HEK293 (cell line): ENCODE measurements around the gene KHDC1L.

ENCODE experiments used
- GFI1B ChIP-seq: fragments of 450-650 bp; formaldehyde crosslinking; IDR thresholded peaks from 2 replicates; pipeline ENCODE4 v1.5.1; 2016; ENCODE audit warnings: missing biosample characterization, missing genetic modification characterization
- SP3 ChIP-seq: fragments of 450-650 bp; formaldehyde crosslinking; IDR thresholded peaks from 2 replicates; pipeline ENCODE4 v1.5.1; 2016; ENCODE audit warnings: missing biosample characterization, missing genetic modification characterization
- ZBTB1 ChIP-seq: fragments of 450-650 bp; formaldehyde crosslinking; IDR thresholded peaks from 2 replicates; pipeline ENCODE4 v1.5.1; 2016; ENCODE audit warnings: missing biosample characterization, missing genetic modification characterization
- ZBTB8A ChIP-seq: fragments of 450-650 bp; formaldehyde crosslinking; IDR thresholded peaks from 2 replicates; pipeline ENCODE4 v1.5.1; 2016; ENCODE audit warnings: missing biosample characterization, missing genetic modification characterization
- ZFP37 ChIP-seq: fragments of 450-650 bp; formaldehyde crosslinking; IDR thresholded peaks from 2 replicates; pipeline ENCODE4 v1.5.1; 2016; ENCODE audit warnings: missing biosample characterization, missing genetic modification characterization
- ZNF10 ChIP-seq: fragments of 450-650 bp; formaldehyde crosslinking; IDR thresholded peaks from 2 replicates; pipeline ENCODE4 v1.5.1; 2017; ENCODE audit warnings: missing biosample characterization, missing genetic modification characterization
- ZNF140 ChIP-seq: fragments of 450-650 bp; formaldehyde crosslinking; IDR thresholded peaks from 2 replicates; pipeline ENCODE4 v1.5.1; 2016; ENCODE audit warnings: missing biosample characterization, missing genetic modification characterization
- ZNF16 ChIP-seq: fragments of 450-650 bp; formaldehyde crosslinking; IDR thresholded peaks from 2 replicates; pipeline ENCODE4 v1.5.1; 2016; ENCODE audit warnings: low read depth, missing biosample characterization, missing genetic modification characterization
- ZNF202 ChIP-seq: fragments of 450-650 bp; formaldehyde crosslinking; IDR thresholded peaks from 2 replicates; pipeline ENCODE4 v1.5.1; 2016; ENCODE audit warnings: missing biosample characterization, missing genetic modification characterization, borderline replicate concordance
- ZNF223 ChIP-seq: fragments of 450-650 bp; formaldehyde crosslinking; IDR thresholded peaks from 2 replicates; pipeline ENCODE4 v1.5.1; 2016; ENCODE audit warnings: missing biosample characterization, missing genetic modification characterization
- ZNF292 ChIP-seq: fragments of 450-650 bp; formaldehyde crosslinking; IDR thresholded peaks from 2 replicates; pipeline ENCODE4 v1.5.1; 2016; ENCODE audit warnings: low read depth, missing biosample characterization, missing genetic modification characterization, borderline replicate concordance
- ZNF366 ChIP-seq: fragments of 450-650 bp; formaldehyde crosslinking; conservative IDR thresholded peaks from 2 replicates; pipeline ENCODE4 v1.5.1; 2016; ENCODE audit warnings: missing biosample characterization, missing genetic modification characterization
- ZNF394 ChIP-seq: fragments of 450-650 bp; formaldehyde crosslinking; IDR thresholded peaks from 2 replicates; pipeline ENCODE4 v1.5.1; 2016; ENCODE audit warnings: missing biosample characterization, missing genetic modification characterization, mild to moderate bottlenecking, moderate library complexity, borderline replicate concordance
- ZNF404 ChIP-seq: fragments of 450-650 bp; formaldehyde crosslinking; IDR thresholded peaks from 2 replicates; pipeline ENCODE4 v1.5.1; 2017; ENCODE audit warnings: missing biosample characterization, missing genetic modification characterization
- ZNF426 ChIP-seq: fragments of 450-650 bp; formaldehyde crosslinking; IDR thresholded peaks from 2 replicates; pipeline ENCODE4 v1.5.1; 2017; ENCODE audit warnings: missing biosample characterization, missing genetic modification characterization, mild to moderate bottlenecking, inconsistent platforms, moderate library complexity
- ZNF433 ChIP-seq: fragments of 450-650 bp; formaldehyde crosslinking; IDR thresholded peaks from 2 replicates; pipeline ENCODE4 v1.5.1; 2016; ENCODE audit warnings: missing biosample characterization, missing genetic modification characterization, low read depth
- ZNF501 ChIP-seq: fragments of 450-650 bp; formaldehyde crosslinking; IDR thresholded peaks from 2 replicates; pipeline ENCODE4 v1.5.1; 2016; ENCODE audit warnings: missing biosample characterization, missing genetic modification characterization
- ZNF510 ChIP-seq: fragments of 450-650 bp; formaldehyde crosslinking; IDR thresholded peaks from 2 replicates; pipeline ENCODE4 v1.5.1; 2018; ENCODE audit warnings: mild to moderate bottlenecking, missing genetic modification characterization, missing biosample characterization; ENCODE audit not compliant: insufficient replicate concordance
- ZNF529 ChIP-seq: fragments of 450-650 bp; formaldehyde crosslinking; IDR thresholded peaks from 2 replicates; pipeline ENCODE4 v1.5.1; 2017; ENCODE audit warnings: missing genetic modification characterization, missing biosample characterization; ENCODE audit not compliant: insufficient replicate concordance
- ZNF530 ChIP-seq: fragments of 450-650 bp; formaldehyde crosslinking; IDR thresholded peaks from 2 replicates; pipeline ENCODE4 v1.5.1; 2016; ENCODE audit warnings: low read depth, missing biosample characterization, missing genetic modification characterization
- ZNF555 ChIP-seq: fragments of 450-650 bp; formaldehyde crosslinking; conservative IDR thresholded peaks from 2 replicates; pipeline ENCODE4 v1.5.1; 2017; ENCODE audit warnings: missing biosample characterization, mild to moderate bottlenecking, missing genetic modification characterization, inconsistent platforms
- ZNF558 ChIP-seq: fragments of 450-650 bp; formaldehyde crosslinking; IDR thresholded peaks from 2 replicates; pipeline ENCODE4 v1.5.1; 2016; ENCODE audit warnings: missing biosample characterization, missing genetic modification characterization
- ZNF623 ChIP-seq: fragments of 450-650 bp; formaldehyde crosslinking; IDR thresholded peaks from 2 replicates; pipeline ENCODE4 v1.5.1; 2016; ENCODE audit warnings: missing biosample characterization, missing genetic modification characterization
- ZNF629 ChIP-seq: fragments of 450-650 bp; formaldehyde crosslinking; IDR thresholded peaks from 2 replicates; pipeline ENCODE4 v1.5.1; 2017; ENCODE audit warnings: missing biosample characterization, missing genetic modification characterization
- ZNF654 ChIP-seq: fragments of 450-650 bp; formaldehyde crosslinking; IDR thresholded peaks from 2 replicates; pipeline ENCODE4 v1.5.1; 2016; ENCODE audit warnings: low read depth, missing biosample characterization, missing genetic modification characterization
- ZNF664 ChIP-seq: fragments of 450-650 bp; formaldehyde crosslinking; IDR thresholded peaks from 2 replicates; pipeline ENCODE4 v1.5.1; 2016; ENCODE audit warnings: missing biosample characterization, missing genetic modification characterization
- ZXDB ChIP-seq: fragments of 450-650 bp; formaldehyde crosslinking; IDR thresholded peaks from 2 replicates; pipeline ENCODE4 v1.5.1; 2016; ENCODE audit warnings: missing biosample characterization, missing genetic modification characterization
- TF ChIP-seq, protein P1 (sequence below): fragments of 450-650 bp; formaldehyde crosslinking; IDR thresholded peaks from 2 replicates; pipeline ENCODE4 v1.5.1; 2016; ENCODE audit warnings: missing biosample characterization, missing genetic modification characterization
- TF ChIP-seq, protein P2 (sequence below): fragments of 450-650 bp; formaldehyde crosslinking; conservative IDR thresholded peaks from 2 replicates; pipeline ENCODE4 v1.5.1; 2016; ENCODE audit warnings: low read depth, missing biosample characterization, missing genetic modification characterization
- TF ChIP-seq, protein P3 (sequence below): fragments of 450-650 bp; formaldehyde crosslinking; IDR thresholded peaks from 2 replicates; pipeline ENCODE4 v1.5.1; 2016; ENCODE audit warnings: missing biosample characterization, missing genetic modification characterization
- TF ChIP-seq, protein P4 (sequence below): fragments of 450-650 bp; formaldehyde crosslinking; conservative IDR thresholded peaks from 2 replicates; pipeline ENCODE4 v1.5.1; 2016; ENCODE audit warnings: low read depth, missing biosample characterization, missing genetic modification characterization

The KHDC1L gene

DNA sequence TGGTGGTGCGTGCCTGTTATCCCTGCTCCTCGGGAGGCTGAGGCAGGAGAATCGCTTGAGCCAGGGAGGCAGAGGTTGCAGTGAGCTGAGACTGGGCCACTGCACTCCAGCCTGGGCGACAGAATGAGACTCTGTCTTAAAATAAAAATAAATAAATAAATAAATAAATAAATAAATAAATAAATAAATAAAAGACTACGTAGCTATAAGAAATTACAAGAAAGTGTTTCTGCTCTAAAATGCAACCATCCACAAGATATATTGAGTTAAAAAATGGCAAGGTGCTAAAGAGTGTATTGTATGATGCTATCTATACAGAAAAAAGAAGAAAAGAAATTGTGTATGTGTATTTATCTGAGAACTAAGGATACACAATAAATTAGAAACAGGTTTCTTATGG is 29.0 kb upstream of the KHDC1L start (continued):
- TF ChIP-seq ZNF529 (tag by site-specific recombination) (peak; percentile 84), ZNF555 (tag by site-specific recombination) (peak; percentile 97), ZNF426 (peak; percentile 98), ZNF292 (tag by site-specific recombination) (peak; percentile 57; the same call in 1 of the 2 replicates), ZNF654 (tag by site-specific recombination) (peak; percentile 38; the same call in 1 of the 2 replicates), ZNF664 (peak; percentile 42; the same call in 1 of the 2 replicates), ZNF394 (tag by site-specific recombination) (peak; percentile 98), ZNF202 (tag by site-specific recombination) (0 out of 2 replicates have a peak, but pooled peaks have one; percentile 42), ZNF623 (tag by site-specific recombination) (peak; percentile 82), GFI1B (peak; percentile 51; the same call in 1 of the 2 replicates), ZNF530 (tag by site-specific recombination) (0 out of 2 replicates have a peak, but pooled peaks have one; percentile 37), ZBTB8A (tag by site-specific recombination) (peak; percentile 84), ZNF16 (tag by site-specific recombination) (0 out of 2 replicates have a peak, but pooled peaks have one; percentile 23), SP3 (tag by site-specific recombination) (peak; percentile 16; the same call in 1 of the 2 replicates), ZNF140 (tag by site-specific recombination) (peak; percentile 90), ZNF501 (0 out of 2 replicates have a peak, but pooled peaks have one; percentile 58), ZNF629 (tag by site-specific recombination) (peak; percentile 69), ZNF510 (tag by site-specific recombination) (peak; percentile 72), ZNF558 (tag by site-specific recombination) (peak; percentile 81), ZFP37 (tag by site-specific recombination) (peak; percentile 70; the same call in 1 of the 2 replicates), ZNF10 (tag by site-specific recombination) (peak; percentile 30; the same call in 1 of the 2 replicates), ZNF223 (tag by site-specific recombination) (peak; percentile 62; the same call in 1 of the 2 replicates), ZNF433 (tag by site-specific recombination) (peak; percentile 77), ZXDB (peak; percentile 81), ZBTB1 (tag by site-specific recombination) (peak; percentile 60; the same call in 1 of the 2 replicates), ZNF404 (tag by site-specific recombination) (peak; percentile 81; the same call in 1 of the 2 replicates), ZNF366 (tag by site-specific recombination) (peak; percentile 44; the same call in 1 of the 2 replicates)
- TF ChIP-seq, protein P1, sequence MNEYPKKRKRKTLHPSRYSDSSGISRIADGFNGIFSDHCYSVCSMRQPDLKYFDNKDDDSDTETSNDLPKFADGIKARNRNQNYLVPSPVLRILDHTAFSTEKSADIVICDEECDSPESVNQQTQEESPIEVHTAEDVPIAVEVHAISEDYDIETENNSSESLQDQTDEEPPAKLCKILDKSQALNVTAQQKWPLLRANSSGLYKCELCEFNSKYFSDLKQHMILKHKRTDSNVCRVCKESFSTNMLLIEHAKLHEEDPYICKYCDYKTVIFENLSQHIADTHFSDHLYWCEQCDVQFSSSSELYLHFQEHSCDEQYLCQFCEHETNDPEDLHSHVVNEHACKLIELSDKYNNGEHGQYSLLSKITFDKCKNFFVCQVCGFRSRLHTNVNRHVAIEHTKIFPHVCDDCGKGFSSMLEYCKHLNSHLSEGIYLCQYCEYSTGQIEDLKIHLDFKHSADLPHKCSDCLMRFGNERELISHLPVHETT: peak; percentile 52; the same call in 1 of the 2 replicates
- TF ChIP-seq, protein P2, sequence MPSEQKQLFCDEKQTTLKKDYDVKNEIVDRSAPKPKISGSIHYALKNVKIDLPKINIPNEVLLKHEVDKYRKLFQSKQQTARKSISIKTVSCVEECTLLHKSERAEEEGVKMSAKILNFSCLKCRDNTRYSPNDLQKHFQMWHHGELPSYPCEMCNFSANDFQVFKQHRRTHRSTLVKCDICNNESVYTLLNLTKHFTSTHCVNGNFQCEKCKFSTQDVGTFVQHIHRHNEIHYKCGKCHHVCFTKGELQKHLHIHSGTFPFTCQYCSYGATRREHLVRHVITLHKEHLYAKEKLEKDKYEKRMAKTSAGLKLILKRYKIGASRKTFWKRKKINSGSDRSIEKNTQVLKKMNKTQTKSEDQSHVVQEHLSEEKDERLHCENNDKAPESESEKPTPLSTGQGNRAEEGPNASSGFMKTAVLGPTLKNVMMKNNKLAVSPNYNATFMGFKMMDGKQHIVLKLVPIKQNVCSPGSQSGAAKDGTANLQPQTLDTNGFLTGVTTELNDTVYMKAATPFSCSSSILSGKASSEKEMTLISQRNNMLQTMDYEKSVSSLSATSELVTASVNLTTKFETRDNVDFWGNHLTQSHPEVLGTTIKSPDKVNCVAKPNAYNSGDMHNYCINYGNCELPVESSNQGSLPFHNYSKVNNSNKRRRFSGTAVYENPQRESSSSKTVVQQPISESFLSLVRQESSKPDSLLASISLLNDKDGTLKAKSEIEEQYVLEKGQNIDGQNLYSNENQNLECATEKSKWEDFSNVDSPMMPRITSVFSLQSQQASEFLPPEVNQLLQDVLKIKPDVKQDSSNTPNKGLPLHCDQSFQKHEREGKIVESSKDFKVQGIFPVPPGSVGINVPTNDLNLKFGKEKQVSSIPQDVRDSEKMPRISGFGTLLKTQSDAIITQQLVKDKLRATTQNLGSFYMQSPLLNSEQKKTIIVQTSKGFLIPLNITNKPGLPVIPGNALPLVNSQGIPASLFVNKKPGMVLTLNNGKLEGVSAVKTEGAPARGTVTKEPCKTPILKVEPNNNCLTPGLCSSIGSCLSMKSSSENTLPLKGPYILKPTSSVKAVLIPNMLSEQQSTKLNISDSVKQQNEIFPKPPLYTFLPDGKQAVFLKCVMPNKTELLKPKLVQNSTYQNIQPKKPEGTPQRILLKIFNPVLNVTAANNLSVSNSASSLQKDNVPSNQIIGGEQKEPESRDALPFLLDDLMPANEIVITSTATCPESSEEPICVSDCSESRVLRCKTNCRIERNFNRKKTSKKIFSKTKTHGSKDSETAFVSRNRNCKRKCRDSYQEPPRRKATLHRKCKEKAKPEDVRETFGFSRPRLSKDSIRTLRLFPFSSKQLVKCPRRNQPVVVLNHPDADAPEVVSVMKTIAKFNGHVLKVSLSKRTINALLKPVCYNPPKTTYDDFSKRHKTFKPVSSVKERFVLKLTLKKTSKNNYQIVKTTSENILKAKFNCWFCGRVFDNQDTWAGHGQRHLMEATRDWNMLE (tag by site-specific recombination): peak; percentile 93
- TF ChIP-seq, protein P3, sequence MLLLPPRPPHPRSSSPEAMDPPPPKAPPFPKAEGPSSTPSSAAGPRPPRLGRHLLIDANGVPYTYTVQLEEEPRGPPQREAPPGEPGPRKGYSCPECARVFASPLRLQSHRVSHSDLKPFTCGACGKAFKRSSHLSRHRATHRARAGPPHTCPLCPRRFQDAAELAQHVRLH (tag by site-specific recombination): 0 out of 2 replicates have a peak, but pooled peaks have one; percentile 38
- TF ChIP-seq, protein P4, sequence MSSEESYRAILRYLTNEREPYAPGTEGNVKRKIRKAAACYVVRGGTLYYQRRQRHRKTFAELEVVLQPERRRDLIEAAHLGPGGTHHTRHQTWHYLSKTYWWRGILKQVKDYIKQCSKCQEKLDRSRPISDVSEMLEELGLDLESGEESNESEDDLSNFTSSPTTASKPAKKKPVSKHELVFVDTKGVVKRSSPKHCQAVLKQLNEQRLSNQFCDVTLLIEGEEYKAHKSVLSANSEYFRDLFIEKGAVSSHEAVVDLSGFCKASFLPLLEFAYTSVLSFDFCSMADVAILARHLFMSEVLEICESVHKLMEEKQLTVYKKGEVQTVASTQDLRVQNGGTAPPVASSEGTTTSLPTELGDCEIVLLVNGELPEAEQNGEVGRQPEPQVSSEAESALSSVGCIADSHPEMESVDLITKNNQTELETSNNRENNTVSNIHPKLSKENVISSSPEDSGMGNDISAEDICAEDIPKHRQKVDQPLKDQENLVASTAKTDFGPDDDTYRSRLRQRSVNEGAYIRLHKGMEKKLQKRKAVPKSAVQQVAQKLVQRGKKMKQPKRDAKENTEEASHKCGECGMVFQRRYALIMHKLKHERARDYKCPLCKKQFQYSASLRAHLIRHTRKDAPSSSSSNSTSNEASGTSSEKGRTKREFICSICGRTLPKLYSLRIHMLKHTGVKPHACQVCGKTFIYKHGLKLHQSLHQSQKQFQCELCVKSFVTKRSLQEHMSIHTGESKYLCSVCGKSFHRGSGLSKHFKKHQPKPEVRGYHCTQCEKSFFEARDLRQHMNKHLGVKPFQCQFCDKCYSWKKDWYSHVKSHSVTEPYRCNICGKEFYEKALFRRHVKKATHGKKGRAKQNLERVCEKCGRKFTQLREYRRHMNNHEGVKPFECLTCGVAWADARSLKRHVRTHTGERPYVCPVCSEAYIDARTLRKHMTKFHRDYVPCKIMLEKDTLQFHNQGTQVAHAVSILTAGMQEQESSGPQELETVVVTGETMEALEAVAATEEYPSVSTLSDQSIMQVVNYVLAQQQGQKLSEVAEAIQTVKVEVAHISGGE (tag by site-specific recombination): peak; percentile 79
